NCI-H1092 (cell line): Measurements from ENCODE around the gene NKX1-2.

Source experiments
- DNase-seq: peaks from one replicate; lab custom pipeline; 2025; lab: John Stamatoyannopoulos, UW

The NKX1-2 gene

GRCh38 chr10:124417895-124418725 lies 31.7 kb downstream of the NKX1-2 start:
- DNase-seq, result peak; percentile 10

GRCh38 chr10:124416733-124417132 lies 33.1 kb downstream of the NKX1-2 start:
- DNase-seq, result no peak

DNA sequence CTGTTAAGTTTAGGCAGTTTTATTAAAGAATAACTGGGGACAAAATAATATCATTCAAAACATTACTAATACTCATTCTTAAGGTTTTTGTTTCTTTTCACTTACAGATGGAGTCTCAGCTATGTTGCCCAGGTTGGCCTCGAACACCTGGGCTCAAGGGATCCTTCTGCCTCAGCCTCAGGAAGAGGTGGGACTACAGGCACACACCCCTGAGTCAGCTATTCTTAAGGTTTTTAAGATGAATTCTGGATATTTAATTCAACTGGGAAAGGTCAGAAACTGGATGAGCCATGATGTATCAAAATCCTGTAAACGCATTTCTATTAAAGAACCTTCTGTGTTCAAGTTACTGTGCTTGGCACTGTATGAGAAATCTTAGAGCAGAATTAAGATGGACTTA lies 34.6 kb downstream of the NKX1-2 start:
- DNase-seq, result no peak

GRCh38 chr10:124414076-124414475 lies 35.8 kb downstream of the NKX1-2 start:
- DNase-seq, result no peak

DNA sequence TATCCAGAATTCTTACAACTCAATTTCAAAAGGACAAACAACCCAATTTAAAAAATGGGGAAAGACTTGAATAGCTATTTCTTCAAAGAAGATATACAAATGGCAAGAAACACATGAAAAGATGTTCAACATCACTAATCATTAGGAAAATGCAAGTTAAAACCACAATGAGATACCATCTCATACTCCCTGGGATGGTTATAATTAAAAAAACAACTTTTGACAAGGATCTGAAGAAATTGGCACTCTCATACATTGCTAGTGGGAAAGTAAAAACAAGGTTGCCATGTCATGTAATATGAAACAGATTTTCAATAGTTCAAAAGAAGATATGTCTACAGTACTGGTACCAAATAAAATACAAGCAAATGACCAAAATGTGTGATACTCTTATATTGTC lies 40.1 kb downstream of the NKX1-2 start:
- no peak for DNase-seq

DNA sequence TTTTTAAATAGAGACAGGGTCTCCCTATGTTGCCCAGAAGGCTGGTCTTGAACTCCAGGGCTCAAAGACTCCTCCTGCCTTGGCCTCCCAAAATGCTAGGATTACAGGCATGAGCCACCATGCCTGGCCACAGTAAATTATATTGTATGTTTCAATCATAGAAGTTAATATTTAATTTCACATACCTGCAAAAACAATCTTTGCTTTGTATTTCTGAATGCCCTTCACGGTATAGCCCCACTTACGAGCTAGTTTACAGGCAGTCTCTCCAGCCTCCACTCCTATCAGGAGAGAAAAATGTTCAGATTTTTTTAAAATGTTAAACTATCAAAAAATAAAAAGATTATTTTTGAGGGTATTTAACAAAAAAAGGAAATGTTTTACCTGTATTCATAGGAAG lies 41.5 kb downstream of the NKX1-2 start:
- DNase-seq, result no peak

GRCh38 chr10:124407456-124407855 lies 42.4 kb downstream of the NKX1-2 start:
- no peak for DNase-seq

DNA sequence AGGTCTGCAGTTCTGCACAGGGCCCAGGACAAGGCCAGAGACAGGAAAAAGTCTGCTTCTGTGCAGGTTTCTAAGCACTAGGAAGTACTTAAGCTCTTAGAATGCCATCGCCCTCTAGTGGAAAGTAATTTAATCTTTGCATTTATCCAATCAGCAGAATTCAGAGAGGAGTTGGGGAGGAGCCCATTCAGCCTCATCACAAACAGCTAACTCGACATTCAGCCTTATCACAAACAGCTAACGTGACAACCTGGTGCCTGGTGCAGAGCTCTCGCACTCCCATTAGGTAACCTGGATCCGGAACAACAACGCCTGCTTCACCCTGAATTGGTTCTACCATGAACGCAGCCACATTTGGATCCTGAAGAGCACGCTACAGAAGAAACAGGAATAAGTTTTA lies 46.3 kb downstream of the NKX1-2 start:
- peak; percentile 61 for DNase-seq

GRCh38 chr10:124402273-124402672 lies 47.6 kb downstream of the NKX1-2 start:
- DNase-seq, result no peak

GRCh38 chr10:124401633-124402032 lies 48.2 kb downstream of the NKX1-2 start:
- no peak for DNase-seq
